Measurements from ENCODE around the gene NEURL4. TPM values are rescaled to one million over a fixed set of nuclear protein-coding genes. Genes with fewer than 3 reads are reported as not detected.

NEURL4 gene
- total RNA-seq, 1 experiment from 2014 or later = 11.1 TPM

- Histone ChIP-seq H3K79me2 (ENCODE audit: low read length) (peaks cover 36% of the 10 kb centered on the region), H3K4me3 (ENCODE audit: low read length) (peak overlapping the region; percentile 87), H3K27ac (ENCODE audit: low read length) (peak overlapping the region; percentile 93), H3K4me1 (ENCODE audit: low read length) (peaks cover 49% of the 10 kb centered on the region), H3K27me3 (ENCODE audit: low read length) (no peaks in the 10 kb centered on the region), H3K9me3 (ENCODE audit: low read length) (no peaks in the 10 kb centered on the region), H2AFZ (ENCODE audit: low read length) (no peak overlapping the region), H3K9me2 (replicated peaks; ENCODE audit: insufficient read depth, low read length) (no peaks in the 10 kb centered on the region), H4K20me1 (ENCODE audit: insufficient read depth, low read depth, low read length) (peaks cover 40% of the 10 kb centered on the region), H3K4me2 (ENCODE audit: low read depth, low read length, poor library complexity, severe bottlenecking) (peak overlapping the region; percentile 85), H3K9ac (ENCODE audit: low read length) (peak overlapping the region; percentile 99), H3K36me3 (ENCODE audit: insufficient read depth, low read length) (peaks cover 47% of the 10 kb centered on the region)
- DNase-seq = peak; percentile 79
Observed at GRCh38 chr17:7308625-7309433, 20.3 kb downstream of the NEURL4 start.

GRCh38 chr17:7307686-7308624 lies 21.2 kb downstream of the NEURL4 start:
- peaks cover 41% of the 10 kb centered on the region for H3K4me1 ChIP-seq (ENCODE audit: low read length)
- H3K4me2 ChIP-seq (ENCODE audit: low read depth, low read length, poor library complexity, severe bottlenecking) = peak overlapping the region; percentile 85
- no peak overlapping the region for H2AFZ ChIP-seq (ENCODE audit: low read length)
- H3K9me2 ChIP-seq (replicated peaks; ENCODE audit: insufficient read depth, low read length) = no peaks in the 10 kb centered on the region
- peaks cover 45% of the 10 kb centered on the region for H3K36me3 ChIP-seq (ENCODE audit: insufficient read depth, low read length)
- peak; percentile 82 for DNase-seq
- H3K9me3 ChIP-seq (ENCODE audit: low read length) = no peaks in the 10 kb centered on the region
- H3K9ac ChIP-seq (ENCODE audit: low read length) = peak overlapping the region; percentile 99
- peaks cover 36% of the 10 kb centered on the region for H3K79me2 ChIP-seq (ENCODE audit: low read length)
- peak overlapping the region; percentile 87 for H3K4me3 ChIP-seq (ENCODE audit: low read length)
- H4K20me1 ChIP-seq (ENCODE audit: insufficient read depth, low read depth, low read length) = peaks cover 37% of the 10 kb centered on the region
- no peaks in the 10 kb centered on the region for H3K27me3 ChIP-seq (ENCODE audit: low read length)
- peak overlapping the region; percentile 93 for H3K27ac ChIP-seq (ENCODE audit: low read length)

- H3K27ac ChIP-seq (ENCODE audit: low read length) = peak within 1 kb of the TSS; percentile 93
- peak within 1 kb of the TSS; percentile 87 for H3K4me3 ChIP-seq (ENCODE audit: low read length)
- no peaks in the 10 kb centered on the region for H3K9me2 ChIP-seq (replicated peaks; ENCODE audit: insufficient read depth, low read length)
- H3K79me2 ChIP-seq (ENCODE audit: low read length) = peaks cover 36% of the 10 kb centered on the region
- no peaks in the 10 kb centered on the region for H3K9me3 ChIP-seq (ENCODE audit: low read length)
- H3K27me3 ChIP-seq (ENCODE audit: low read length) = no peaks in the 10 kb centered on the region
- H3K9ac ChIP-seq (ENCODE audit: low read length) = peak within 1 kb of the TSS; percentile 99
- peaks cover 35% of the 10 kb centered on the region for H3K4me1 ChIP-seq (ENCODE audit: low read length)
- H2AFZ ChIP-seq (ENCODE audit: low read length) = peak within 1 kb of the TSS; percentile 88; the same call in 1 of the 2 replicates
- H3K36me3 ChIP-seq (ENCODE audit: insufficient read depth, low read length) = peaks cover 36% of the 10 kb centered on the region
- H3K4me2 ChIP-seq (ENCODE audit: low read depth, low read length, poor library complexity, severe bottlenecking) = peak within 1 kb of the TSS; percentile 85
- DNase-seq = peak; percentile 100
- peaks cover 35% of the 10 kb centered on the region for H4K20me1 ChIP-seq (ENCODE audit: insufficient read depth, low read depth, low read length)
Observed at GRCh38 chr17:7306911-7307685, 22.0 kb downstream of the NEURL4 start, which contains the start of gene EIF5A. Gene EIF5A, plus strand, starts transcription at chr17:7307628. Its CDS starts 2,008 bp downstream, at chr17:7309636.

GRCh38 chr17:7304179-7304578 lies 25.0 kb downstream of the NEURL4 start:
- Histone ChIP-seq H3K4me1 (ENCODE audit: low read length) (peaks cover 10% of the 10 kb centered on the region), H3K79me2 (ENCODE audit: low read length) (peaks cover 18% of the 10 kb centered on the region), H3K9me3 (ENCODE audit: low read length) (no peaks in the 10 kb centered on the region), H3K9me2 (replicated peaks; ENCODE audit: insufficient read depth, low read length) (no peaks in the 10 kb centered on the region), H2AFZ (ENCODE audit: low read length) (no peak overlapping the region), H3K27me3 (ENCODE audit: low read length) (no peaks in the 10 kb centered on the region), H3K27ac (ENCODE audit: low read length) (no peak overlapping the region), H3K9ac (ENCODE audit: low read length) (no peak overlapping the region), H4K20me1 (ENCODE audit: insufficient read depth, low read depth, low read length) (peaks cover 10% of the 10 kb centered on the region), H3K36me3 (ENCODE audit: insufficient read depth, low read length) (peaks cover 11% of the 10 kb centered on the region), H3K4me2 (ENCODE audit: low read depth, low read length, poor library complexity, severe bottlenecking) (no peak overlapping the region), H3K4me3 (ENCODE audit: low read length) (no peak overlapping the region)
- no peak for DNase-seq

GRCh38 chr17:7296189-7296861 lies 32.8 kb downstream of the NEURL4 start:
- peak overlapping the region; percentile 37; the same call in 1 of the 2 replicates for H3K9ac ChIP-seq (ENCODE audit: low read length)
- H3K9me2 ChIP-seq (replicated peaks; ENCODE audit: insufficient read depth, low read length) = no peaks in the 10 kb centered on the region
- no peaks in the 10 kb centered on the region for H3K9me3 ChIP-seq (ENCODE audit: low read length)
- DNase-seq = peak; percentile 90
- no peak overlapping the region for H3K4me3 ChIP-seq (ENCODE audit: low read length)
- peaks cover 4% of the 10 kb centered on the region for H3K4me1 ChIP-seq (ENCODE audit: low read length)
- H2AFZ ChIP-seq (ENCODE audit: low read length) = peak overlapping the region; percentile 13; the same call in 1 of the 2 replicates
- H3K79me2 ChIP-seq (ENCODE audit: low read length) = no peaks in the 10 kb centered on the region
- no peaks in the 10 kb centered on the region for H3K27me3 ChIP-seq (ENCODE audit: low read length)
- H3K27ac ChIP-seq (ENCODE audit: low read length) = no peak overlapping the region
- no peaks in the 10 kb centered on the region for H4K20me1 ChIP-seq (ENCODE audit: insufficient read depth, low read depth, low read length)
- peak overlapping the region; percentile 48 for H3K4me2 ChIP-seq (ENCODE audit: low read depth, low read length, poor library complexity, severe bottlenecking)
- no peaks in the 10 kb centered on the region for H3K36me3 ChIP-seq (ENCODE audit: insufficient read depth, low read length)

GRCh38 chr17:7295230-7296180 lies 33.6 kb downstream of the NEURL4 start:
- H3K27ac ChIP-seq (ENCODE audit: low read length) = no peak overlapping the region
- no peaks in the 10 kb centered on the region for H4K20me1 ChIP-seq (ENCODE audit: insufficient read depth, low read depth, low read length)
- no peaks in the 10 kb centered on the region for H3K36me3 ChIP-seq (ENCODE audit: insufficient read depth, low read length)
- H3K9me3 ChIP-seq (ENCODE audit: low read length) = no peaks in the 10 kb centered on the region
- H2AFZ ChIP-seq (ENCODE audit: low read length) = no peak overlapping the region
- H3K4me2 ChIP-seq (ENCODE audit: low read depth, low read length, poor library complexity, severe bottlenecking) = peak overlapping the region; percentile 48
- no peaks in the 10 kb centered on the region for H3K9me2 ChIP-seq (replicated peaks; ENCODE audit: insufficient read depth, low read length)
- no peaks in the 10 kb centered on the region for H3K27me3 ChIP-seq (ENCODE audit: low read length)
- H3K9ac ChIP-seq (ENCODE audit: low read length) = peak overlapping the region; percentile 37; the same call in 1 of the 2 replicates
- no peaks in the 10 kb centered on the region for H3K79me2 ChIP-seq (ENCODE audit: low read length)
- H3K4me3 ChIP-seq (ENCODE audit: low read length) = no peak overlapping the region
- H3K4me1 ChIP-seq (ENCODE audit: low read length) = peaks cover 4% of the 10 kb centered on the region
- DNase-seq = no peak

All from Karpas-422 (cell line).